Smooth muscle cell of trachea (primary cell): ENCODE measurements around the gene DEFB125. TPM values are rescaled to one million over a fixed set of nuclear protein-coding genes. Genes with fewer than 3 reads are reported as not detected.

Experiments used
- total RNA-seq: library from RNA; depleted of rRNA; stranded (reverse); fragments of >200 nt; gene quantifications from 2 replicates; pipeline ENCODE4 v1.2.1, GENCODE V29; 2014

DEFB125 gene
- not detected in 2 replicates for total RNA-seq

GRCh38 chr20:87401-87800 lies at the start of gene DEFB125:
TSS of gene DEFB125 (plus strand) at chr20:87672. CDS start at chr20:87710, 38 bp downstream.

GRCh38 chr20:142290-142689 lies 54.8 kb downstream of the DEFB125 start, which contains the start of gene DEFB126:
TSS of gene DEFB126 (plus strand) at chr20:142590. CDS start at chr20:142629, 39 bp downstream.

Other genes with a start within 250 kb of the DEFB125 start
- not detected in 2 replicates for gene DEFB126, start 54.9 kb downstream of the DEFB125 start, total RNA-seq
- gene DEFB127, start 69.8 kb downstream of the DEFB125 start, total RNA-seq = not detected in 2 replicates
- gene DEFB128, start 102.0 kb downstream of the DEFB125 start, total RNA-seq = not detected in 2 replicates
- not detected in 2 replicates for gene DEFB129, start 139.6 kb downstream of the DEFB125 start, total RNA-seq
- gene DEFB132, start 170.1 kb downstream of the DEFB125 start, total RNA-seq = not detected in 2 replicates
- 3.0 and 7.9 TPM in 2 replicates for gene C20orf96, start 203.1 kb downstream of the DEFB125 start, total RNA-seq
- gene ZCCHC3, start 209.9 kb downstream of the DEFB125 start, total RNA-seq = 10.3 and 13.2 TPM in 2 replicates
- 9.5 and 10.9 TPM in 2 replicates for gene SOX12, start 237.9 kb downstream of the DEFB125 start, total RNA-seq